Bronchial epithelial cell (primary cell): ENCODE measurements around the gene CHCHD6. TPM values are rescaled to one million over a fixed set of nuclear protein-coding genes. Genes with fewer than 3 reads are reported as not detected.

Experiments used
- DNase-seq: peaks from one replicate; pipeline ENCODE4 v3.0.0-alpha.2; 2010; ENCODE audit warnings: low read depth
- FAIRE-seq: peaks from 2 replicates; lab custom pipeline; 2011; peaks lifted over from hg19 to GRCh38; lab: Jason Lieb, UNC
- H3K27me3 ChIP-seq: 2 replicates; pipeline ENCODE4 v1.5.1; 2011; ENCODE audit warnings: low read length; ENCODE audit not compliant: control insufficient read depth, insufficient read depth
- H3K36me3 ChIP-seq: 2 replicates; pipeline ENCODE4 v1.5.1; 2011; ENCODE audit warnings: low read length; ENCODE audit not compliant: control insufficient read depth, insufficient read depth
- H3K4me3 ChIP-seq: 2 replicates; pipeline ENCODE4 v1.5.1; 2011; ENCODE audit warnings: mild to moderate bottlenecking, low read depth, low read length, control low read depth
- total RNA-seq: library from RNA; depleted of rRNA; stranded (reverse); fragments of >200 nt; gene quantifications from 2 replicates; pipeline ENCODE4 v1.2.1, GENCODE V29; 2014
- TF ChIP-seq, protein P1 (sequence below): IDR thresholded peaks from 2 replicates; pipeline ENCODE4 v1.5.1; 2011; ENCODE audit warnings: mild to moderate bottlenecking, moderate library complexity, low read length, control low read depth, inconsistent platforms; ENCODE audit not compliant: insufficient read depth, severe bottlenecking

CHCHD6 gene
- total RNA-seq, 1 donor from 2014 or later: 25.5 TPM

DNA sequence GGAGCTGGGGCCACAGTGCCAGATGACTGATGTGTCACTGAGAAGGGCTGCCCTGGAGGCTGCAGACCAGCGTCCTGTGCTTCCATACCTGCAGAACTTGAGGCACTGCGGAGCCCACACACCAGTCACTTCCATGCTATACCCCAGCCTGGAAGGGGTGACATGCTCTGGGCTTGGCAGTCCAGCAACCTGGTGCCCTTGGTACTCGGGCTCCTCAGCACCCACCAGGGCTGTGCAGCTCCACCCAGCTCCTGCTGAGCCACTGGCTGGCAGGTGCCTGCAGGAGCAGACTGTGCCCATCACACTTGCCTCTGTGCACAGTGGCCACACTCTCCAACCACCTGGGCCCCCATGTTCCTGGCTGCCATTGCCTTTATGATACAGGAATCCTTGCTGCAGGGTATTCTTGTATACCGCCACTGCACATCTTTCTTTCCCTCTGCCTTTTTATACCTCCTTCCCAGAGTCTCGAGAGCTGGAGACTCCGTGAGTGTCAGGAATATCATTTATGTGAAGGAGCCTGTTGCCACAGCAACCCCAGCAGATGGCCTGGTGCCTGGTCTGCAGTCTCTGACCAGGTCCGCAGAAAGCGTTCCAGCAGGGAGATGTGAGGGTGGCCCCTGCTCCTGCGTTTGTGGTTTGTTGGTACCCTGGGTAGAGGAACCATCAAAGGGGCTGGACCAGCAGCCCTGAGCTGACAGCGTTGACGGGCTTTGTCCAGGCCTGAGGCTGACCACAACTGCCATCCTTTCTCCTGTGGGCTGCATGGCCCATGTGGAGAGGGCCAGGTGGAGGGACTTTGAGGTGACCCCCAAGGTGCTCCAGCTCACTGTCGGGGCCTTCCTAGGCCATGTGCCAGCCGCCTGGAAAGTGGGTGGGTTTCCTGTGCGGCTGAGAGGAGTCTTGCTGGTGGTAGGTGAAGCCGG, 185.5 kb downstream of the CHCHD6 start:
- Histone ChIP-seq H3K36me3 (no peaks in the 10 kb centered on the region), H3K4me3 (no peak overlapping the region), H3K27me3 (no peaks in the 10 kb centered on the region)
- FAIRE-seq (no peak), DNase-seq (no peak)
- TF ChIP-seq, protein P1, sequence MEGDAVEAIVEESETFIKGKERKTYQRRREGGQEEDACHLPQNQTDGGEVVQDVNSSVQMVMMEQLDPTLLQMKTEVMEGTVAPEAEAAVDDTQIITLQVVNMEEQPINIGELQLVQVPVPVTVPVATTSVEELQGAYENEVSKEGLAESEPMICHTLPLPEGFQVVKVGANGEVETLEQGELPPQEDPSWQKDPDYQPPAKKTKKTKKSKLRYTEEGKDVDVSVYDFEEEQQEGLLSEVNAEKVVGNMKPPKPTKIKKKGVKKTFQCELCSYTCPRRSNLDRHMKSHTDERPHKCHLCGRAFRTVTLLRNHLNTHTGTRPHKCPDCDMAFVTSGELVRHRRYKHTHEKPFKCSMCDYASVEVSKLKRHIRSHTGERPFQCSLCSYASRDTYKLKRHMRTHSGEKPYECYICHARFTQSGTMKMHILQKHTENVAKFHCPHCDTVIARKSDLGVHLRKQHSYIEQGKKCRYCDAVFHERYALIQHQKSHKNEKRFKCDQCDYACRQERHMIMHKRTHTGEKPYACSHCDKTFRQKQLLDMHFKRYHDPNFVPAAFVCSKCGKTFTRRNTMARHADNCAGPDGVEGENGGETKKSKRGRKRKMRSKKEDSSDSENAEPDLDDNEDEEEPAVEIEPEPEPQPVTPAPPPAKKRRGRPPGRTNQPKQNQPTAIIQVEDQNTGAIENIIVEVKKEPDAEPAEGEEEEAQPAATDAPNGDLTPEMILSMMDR: no peak

GRCh38 chr3:126891141-126891540, 187.1 kb downstream of the CHCHD6 start:
- Histone ChIP-seq H3K36me3 (no peaks in the 10 kb centered on the region), H3K27me3 (no peaks in the 10 kb centered on the region), H3K4me3 (no peak overlapping the region)
- TF ChIP-seq, protein P1: no peak
- no peak for DNase-seq
- FAIRE-seq: no peak

DNA sequence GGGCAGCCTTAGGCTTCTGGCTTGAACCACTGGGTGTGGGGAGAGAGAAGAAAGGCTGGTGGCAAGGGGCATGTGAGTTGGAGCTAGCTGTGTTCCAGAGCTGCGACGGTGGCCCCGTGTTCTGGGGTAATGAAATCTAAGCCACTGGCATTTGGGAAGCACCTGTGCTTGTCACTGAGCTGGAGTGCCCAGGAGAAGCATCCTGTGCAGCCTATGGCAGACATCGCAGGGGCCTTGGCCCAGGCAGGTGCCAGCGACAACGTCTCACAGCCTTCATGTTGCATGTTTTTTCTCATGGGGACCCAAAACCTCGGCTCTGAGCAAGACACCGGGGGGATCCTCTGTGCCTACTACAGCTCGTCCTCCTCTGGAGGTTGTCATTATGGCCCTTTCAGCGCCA, 187.8 kb downstream of the CHCHD6 start:
- no peaks in the 10 kb centered on the region for H3K36me3 ChIP-seq
- TF ChIP-seq, protein P1: no peak
- no peaks in the 10 kb centered on the region for H3K27me3 ChIP-seq
- no peak for DNase-seq
- no peak overlapping the region for H3K4me3 ChIP-seq
- FAIRE-seq: no peak

GRCh38 chr3:126893651-126894050, 189.6 kb downstream of the CHCHD6 start:
- no peak overlapping the region for H3K4me3 ChIP-seq
- no peaks in the 10 kb centered on the region for H3K27me3 ChIP-seq
- DNase-seq: no peak
- H3K36me3 ChIP-seq: no peaks in the 10 kb centered on the region
- FAIRE-seq: no peak
- TF ChIP-seq, protein P1: no peak

GRCh38 chr3:126894475-126894874, 190.4 kb downstream of the CHCHD6 start:
- no peaks in the 10 kb centered on the region for H3K36me3 ChIP-seq
- no peak overlapping the region for H3K4me3 ChIP-seq
- H3K27me3 ChIP-seq: no peaks in the 10 kb centered on the region
- peak; percentile 7 for FAIRE-seq
- TF ChIP-seq, protein P1: no peak
- no peak for DNase-seq
